ENCODE measurements around the gene UEVLD.
"Not testable (repeated sequence)": the region's sequence is repeated elsewhere in the genome, so short reads cannot be mapped to it uniquely, and the experiment has no call there.

The UEVLD gene

DNA sequence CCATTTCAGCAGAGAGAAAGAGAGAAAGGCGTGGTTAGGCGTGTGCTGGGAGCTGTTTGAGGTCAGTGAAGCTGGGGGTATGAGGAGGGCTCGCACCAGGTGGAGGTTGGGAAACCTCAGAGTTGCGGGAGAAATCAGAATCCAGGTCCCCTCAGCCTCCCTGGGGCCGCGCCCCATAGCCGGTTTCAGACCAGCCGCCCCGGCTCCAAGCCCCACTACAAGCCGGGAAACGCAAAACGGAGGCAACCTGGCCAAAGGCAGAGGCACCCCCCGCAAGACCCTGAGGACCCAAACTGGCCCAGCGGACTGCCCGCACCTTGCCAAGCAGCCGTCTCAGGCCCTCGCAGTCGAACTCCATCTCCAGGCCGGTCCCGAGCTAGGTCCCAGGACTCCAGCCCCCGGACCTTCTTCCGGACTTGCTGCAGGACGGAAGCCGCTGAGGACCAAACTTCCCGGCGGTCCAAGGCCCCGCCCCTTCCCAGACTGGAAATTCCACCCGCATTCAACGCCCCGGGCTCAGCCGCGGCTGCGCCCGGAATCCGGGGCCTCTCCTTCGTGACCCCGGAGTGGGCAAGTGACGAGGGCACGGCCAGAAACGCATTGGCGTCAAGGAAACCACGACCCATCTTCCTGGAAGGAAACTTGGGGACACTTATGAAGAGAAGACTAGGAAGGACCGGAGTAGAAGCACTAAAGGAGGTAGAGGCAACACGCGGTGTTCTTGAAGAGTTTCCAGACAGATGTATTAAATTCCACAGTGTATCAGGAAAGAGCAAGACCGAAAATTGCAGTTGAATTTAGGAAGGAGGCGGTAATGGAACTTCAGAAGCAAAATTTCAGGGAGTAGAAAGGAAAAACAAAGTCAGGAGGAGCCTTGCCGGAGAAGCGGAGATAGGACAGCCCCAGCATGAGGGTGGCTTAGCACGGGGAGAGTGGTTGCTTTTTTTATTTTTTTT, at the start of gene UEVLD:
UEVLD (minus strand) TSS at position 438 of the 956 bp plus-strand sequence; CDS start at position 358, 80 bp downstream.
- DNase-seq: peak; percentile 56

DNA sequence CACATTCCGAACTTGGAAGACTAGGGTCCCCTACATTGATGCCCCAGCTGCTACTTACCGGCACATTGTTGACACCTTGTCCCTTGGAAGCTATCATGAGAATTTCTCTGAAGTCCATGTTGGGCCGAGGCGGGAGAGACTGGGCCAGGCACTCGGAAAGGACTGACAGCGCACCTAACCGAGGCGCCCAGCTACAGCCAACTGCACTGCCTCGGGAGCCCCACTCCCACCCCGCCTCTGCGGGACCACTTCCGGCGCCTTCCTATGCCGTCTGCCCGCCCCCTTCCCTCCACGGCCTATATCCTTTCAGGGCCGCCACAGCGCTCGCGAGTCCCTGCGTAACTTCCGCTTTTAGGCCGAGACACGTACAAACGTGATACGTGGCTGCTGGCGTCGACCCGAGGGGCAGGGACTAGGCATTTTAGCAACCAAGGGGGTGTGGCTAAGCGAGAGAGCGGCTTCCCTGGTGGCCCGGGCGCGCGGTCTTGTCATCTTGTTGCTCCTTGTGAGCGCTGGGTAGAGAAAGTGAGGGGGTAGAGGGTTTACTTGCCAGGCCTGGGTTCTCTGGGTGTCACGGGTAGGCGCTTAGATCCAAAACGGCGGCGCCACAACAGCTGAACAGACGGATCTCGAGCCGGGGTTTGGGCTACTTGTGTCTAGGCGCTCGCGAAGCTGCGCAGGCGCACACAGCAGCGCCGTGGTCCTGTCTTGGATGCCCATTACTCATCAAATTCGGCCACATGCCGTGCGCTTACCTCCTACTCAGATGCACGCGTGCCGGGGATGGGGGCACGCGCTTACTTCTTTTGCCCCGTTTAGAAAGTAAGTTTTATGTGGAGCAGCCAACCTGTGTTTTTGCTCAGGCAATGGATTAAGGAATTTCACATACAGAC, 45.9 kb upstream of the UEVLD start, which contains the start of gene SPTY2D1:
SPTY2D1 (minus strand) TSS at position 203 of the 893 bp plus-strand sequence; CDS start at position 118, 85 bp downstream.
- peak; percentile 99 for DNase-seq

DNA sequence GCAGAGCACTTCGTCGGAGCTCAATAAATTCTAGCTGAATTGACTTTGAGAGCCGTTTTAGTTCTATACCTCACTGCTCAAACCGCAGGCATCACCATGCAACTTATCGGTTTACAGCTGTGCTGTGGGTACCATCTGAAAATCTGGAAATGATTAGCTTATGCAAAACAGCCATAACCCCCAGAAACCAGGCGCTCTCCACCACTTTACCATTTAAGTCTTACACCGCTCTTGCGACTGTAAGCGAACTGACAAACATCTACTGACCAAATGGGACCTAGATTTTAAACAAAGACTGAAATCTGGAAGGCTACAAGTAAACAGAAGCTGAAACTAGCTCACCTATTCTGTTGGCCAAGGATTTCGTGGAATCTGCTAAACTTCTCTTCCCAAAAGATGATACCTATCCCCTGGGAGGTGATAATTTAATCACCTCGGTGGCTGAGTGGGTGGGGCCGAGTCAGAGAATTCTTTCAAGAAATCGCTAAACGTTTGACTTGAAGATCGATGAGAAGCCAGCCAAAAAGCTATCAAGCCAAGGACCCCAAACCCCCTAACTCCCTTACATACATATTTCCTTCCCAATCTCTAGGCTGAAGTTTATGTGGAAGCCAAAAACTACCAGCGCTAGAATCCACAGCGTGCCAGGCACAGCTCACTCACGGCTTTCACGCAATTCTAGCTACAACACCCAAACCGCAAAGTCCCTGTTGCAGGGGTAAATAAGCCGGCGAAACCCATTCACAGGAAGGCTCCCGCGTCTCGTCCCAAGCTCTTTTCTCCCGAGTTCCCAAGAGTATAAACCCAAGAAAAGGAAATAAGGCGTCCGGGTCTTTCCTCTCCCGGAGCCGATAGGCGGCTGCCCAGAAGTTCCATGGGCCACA, 45.0 kb upstream of the UEVLD start:
- DNase-seq: no peak

DNA sequence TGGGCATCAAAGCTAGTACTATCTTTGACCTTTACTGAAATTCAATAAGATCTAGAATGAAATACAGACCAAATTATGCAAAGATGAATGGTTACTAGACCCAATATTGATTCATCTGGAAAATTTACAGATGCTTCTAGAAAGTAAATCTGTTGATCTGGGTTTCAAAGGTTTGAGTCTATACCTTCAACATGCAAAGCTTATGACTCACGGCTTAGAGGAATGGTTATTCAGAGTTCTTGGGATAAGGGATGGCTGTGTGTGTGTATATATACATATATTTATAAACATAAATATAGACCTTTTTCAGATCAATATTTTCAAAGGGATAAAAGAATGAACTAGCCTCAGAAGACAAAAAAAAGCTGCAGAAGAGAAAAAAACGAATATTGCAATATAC, 44.3 kb upstream of the UEVLD start:
- DNase-seq: no peak

DNA sequence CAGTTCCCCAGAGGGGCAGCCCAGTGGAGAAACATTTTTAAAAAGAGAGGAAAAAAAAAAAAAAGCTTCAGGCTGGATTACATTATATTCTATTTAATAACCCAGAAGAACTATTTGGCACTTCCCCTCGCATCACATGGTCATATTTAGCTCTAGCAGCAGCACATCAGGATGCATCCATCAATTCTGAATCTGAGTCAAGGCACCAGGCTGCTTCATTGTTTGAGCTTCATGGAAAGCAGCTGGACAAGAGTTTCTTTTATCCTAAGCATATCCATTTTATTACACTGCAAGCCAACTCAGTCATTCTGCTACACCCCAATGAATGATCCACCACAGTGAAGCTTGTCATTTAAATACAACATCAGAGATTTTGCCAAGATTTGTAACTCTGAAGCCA, 35.6 kb upstream of the UEVLD start:
- no peak for DNase-seq

DNA sequence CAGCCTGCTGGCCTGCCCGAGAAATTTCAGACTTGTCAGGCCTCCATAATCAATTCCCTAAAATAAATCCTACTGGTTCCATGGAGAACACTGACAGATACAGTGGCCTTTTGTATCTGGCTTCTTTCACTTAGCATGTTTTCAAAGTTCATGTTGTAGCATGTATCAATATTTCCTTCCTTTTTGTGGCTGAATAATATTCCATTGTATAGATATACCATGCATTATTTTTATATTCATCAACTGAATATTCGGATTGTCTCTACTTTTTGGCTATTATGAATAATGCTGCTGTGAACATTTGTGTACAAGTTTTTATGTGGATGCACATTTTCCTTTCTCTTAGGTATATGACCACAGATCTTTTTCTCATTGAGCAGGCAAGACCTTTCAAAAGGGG, 35.2 kb upstream of the UEVLD start:
- DNase-seq: no peak

DNA sequence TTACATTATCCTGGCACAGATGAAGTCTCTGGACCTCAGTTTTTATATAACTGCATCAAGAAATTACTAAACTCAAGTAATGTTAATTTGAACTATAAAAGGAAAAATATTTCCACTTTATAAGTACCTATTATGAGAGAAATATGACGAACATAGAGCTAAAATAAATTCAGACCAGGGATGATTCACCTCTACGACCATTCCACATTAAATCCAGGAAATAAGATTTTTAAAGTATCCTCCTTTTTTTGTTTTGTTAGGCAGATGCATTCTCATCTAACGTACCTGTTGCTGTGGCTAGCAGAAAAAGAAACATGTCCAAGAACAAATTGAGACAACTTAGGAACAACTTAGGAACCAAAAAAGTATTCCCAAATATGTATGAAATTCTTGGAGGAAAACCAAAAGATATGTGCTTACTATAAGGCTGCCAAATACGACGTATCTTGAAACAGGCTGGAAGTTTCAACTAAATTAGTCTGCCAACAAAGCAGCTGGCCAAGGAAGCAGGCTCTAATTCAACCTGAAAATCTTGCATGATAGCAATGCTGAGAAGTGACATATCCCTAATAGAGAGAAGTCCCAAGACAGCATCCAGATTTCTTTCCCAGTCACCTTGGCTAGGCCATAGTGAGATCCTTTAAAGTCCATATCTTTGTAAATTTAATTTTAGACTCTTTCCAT, 29.9 kb upstream of the UEVLD start:
- no peak for DNase-seq

DNA sequence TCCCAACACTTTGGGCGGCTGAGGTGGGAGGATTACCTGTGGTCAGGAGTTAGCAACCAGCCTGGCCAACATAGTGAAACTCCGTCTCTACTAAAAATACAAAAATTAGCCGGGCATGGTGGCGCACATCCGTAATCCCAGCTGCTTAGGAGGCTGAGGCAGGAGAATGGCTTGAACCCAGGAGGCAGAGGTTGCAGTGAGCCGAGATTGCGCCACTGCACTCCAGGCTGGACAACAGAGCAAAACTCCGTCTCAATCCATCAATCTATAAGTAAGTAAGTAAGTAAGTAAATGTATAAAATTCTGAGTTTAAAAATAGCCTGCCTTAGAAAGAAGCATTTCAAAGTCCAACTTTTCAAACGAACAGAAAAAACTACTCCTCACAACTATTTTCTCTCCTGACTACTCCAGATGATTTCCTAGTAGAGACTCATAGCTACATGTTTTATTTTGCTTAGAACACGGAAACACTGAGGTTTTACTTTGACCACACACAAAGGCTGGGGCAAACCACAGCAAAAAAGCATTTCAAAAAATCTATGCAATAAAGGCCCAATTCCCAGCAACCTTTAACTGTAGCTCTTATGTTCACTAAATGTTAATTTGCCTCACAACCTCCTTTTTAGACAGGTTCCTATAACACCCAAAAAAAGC, 29.3 kb upstream of the UEVLD start:
- DNase-seq: no peak

DNA sequence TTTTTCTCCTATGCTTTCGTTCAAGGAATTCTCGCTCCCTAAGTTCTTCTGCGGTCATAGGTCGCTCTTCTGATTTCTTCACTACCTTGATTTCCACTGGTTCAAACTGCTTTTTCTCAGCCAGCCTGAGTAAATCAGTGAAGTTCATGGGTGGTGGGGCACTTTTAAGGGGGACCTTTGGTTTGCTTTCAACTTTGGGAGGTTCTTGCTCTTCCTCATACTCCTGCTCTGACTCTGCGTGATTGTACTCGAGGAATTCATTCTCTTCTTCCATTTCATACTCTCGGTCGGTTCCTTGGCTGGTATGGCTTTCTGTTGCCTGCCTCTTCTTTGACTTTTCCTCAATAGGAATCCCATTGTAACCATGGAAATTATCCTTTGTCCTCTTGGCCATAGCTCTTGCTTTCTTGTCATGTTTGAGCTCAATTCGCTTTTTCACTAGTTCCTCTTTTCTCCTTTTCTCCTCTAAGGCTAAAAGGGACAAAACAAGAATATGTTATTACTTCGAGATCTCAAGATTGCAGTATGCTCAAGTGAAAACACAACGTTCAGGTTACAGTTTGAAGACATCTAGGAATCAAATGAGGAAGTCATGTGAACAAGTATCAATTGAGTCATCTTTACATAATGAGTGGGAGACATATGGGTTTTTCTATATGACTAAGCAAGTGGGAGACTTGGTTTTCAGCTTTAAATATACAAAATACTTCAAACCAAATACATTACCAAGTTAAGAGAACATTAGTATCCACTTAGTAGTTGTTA, 27.3 kb upstream of the UEVLD start:
- no peak for DNase-seq

DNA sequence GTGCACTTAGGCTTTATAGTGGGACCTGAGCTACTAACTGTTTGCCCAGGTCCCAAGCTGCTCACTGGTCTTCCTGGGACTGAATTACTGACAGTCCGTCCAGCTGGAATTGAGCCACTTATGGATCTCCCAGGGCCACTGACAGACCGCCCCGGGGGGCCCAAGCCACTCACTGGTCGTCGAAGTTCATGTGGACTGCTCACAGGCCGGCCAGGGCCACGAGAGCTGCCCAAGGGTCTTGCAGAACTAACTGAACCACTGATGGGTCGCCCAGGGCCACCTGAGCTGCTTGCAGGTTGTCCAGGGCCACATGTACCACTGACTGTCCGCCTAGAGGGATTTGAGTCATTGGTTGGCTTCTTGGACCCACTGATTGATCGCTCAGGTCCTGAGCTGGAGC, 26.1 kb upstream of the UEVLD start:
- no peak for DNase-seq

DNA sequence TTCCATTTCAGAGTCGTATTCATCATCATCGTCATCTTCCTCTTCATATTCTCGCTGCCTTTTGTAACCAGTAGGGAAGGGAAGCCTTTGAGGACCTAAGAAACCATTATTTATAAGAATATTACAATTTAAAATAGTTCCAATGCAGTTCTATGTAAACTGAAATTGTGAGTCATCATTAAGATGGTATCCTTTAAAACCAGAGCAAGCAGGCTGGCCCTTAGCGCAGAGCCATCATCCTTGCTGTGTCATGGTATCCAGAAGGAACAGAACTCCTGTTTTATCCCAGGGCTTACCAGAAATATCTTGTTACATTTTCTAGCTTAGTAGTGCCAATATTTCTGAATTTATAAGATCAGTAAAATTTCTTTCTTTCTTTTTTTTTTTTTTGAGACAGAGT, 23.9 kb upstream of the UEVLD start:
- DNase-seq: no peak

DNA sequence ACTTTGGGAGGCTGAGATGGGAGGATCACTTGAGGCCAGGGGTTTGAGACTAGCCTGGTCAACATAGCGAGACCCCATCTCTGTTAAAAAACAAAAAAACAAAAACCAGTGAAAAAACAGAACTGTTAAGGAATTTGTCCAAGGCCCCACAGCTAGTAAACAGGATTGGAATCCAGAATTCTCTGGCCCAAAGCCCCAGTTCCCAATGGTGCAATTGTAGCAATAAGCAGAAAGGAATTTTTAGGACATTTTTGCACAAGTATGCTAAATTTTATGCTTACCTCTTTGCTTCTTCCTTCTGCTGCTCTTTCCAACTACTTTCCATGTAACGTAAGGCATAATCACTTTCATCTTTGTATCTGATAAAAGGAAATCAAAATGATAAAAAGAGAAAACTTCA, 22.7 kb upstream of the UEVLD start:
- DNase-seq: no peak

DNA sequence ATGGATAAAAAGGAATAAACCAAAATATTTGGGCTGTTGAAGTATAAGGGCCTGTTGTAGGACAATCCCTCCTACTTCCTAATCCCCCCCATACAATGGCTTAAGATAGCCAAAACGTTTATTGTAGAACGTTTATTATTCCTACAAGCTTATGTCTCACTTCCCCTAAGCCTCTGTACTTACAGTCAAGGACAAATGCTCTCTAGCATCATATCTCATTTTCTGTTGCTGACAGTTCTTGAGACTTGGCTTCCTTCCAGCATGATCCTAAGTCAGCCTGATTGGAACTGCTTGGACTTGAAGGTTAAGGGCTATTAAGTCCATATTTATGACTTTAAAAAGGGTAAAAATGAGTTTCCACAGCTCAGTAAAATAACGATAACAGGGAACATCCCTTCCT, 19.8 kb upstream of the UEVLD start:
- no peak for DNase-seq

DNA sequence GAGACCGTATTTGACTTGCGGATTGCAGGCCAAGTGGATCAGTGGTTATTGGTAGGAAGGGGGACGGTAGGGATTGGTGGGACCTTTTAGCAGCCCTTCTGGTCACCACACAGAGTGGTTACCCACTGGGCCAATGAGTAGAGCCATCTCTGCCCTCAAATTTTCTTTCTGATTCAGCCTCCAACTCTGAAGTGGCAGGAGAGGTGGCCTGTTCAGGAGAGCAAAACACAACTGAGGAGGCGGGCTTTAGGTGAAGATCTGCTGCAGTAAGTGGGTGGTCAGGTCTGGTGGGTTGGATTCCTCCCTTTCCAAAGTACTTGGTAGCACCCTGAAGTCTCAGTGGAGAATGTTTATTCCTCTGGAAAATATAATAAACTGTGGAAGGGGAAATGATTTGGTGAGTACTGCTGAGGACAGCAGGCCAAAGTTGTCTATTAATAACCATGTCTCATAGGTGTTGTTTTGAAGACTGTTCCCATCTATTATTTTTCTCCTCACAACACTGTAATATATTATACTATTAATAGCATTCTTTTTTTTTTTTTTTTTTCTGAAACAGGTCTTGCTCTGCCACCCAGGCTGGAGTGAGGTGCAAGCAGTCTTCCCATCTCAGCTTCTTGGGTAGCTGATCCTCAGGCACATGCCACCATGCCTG, 12.5 kb upstream of the UEVLD start:
- DNase-seq: no peak

DNA sequence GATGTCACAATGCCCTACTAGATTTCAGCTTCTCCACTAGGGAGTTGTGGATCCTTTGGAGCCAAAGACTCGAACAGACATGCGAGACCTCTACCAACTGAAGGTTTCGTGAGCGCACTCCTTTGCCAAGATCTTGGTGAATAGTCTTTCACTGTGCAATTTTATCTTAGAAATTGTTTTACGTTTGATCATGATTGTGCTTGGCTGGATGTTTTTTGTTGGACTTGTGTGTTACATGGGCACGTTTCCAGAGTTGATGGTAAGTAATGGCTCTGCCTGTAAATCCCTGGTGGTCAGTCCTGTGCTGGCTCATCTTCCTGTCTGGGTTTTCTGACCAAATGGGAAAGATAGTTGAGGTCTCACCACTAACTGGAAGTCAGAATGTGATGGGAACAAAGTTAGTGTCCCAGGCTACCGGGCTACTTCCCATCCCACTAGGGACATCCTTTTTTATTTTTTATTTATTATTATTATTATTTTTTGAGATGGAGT, 11.3 kb upstream of the UEVLD start, which contains the start of gene MISFA:
MISFA (plus strand) TSS at position 51 of the 492 bp plus-strand sequence; CDS start at position 191, 140 bp downstream.
- DNase-seq: no peak

DNA sequence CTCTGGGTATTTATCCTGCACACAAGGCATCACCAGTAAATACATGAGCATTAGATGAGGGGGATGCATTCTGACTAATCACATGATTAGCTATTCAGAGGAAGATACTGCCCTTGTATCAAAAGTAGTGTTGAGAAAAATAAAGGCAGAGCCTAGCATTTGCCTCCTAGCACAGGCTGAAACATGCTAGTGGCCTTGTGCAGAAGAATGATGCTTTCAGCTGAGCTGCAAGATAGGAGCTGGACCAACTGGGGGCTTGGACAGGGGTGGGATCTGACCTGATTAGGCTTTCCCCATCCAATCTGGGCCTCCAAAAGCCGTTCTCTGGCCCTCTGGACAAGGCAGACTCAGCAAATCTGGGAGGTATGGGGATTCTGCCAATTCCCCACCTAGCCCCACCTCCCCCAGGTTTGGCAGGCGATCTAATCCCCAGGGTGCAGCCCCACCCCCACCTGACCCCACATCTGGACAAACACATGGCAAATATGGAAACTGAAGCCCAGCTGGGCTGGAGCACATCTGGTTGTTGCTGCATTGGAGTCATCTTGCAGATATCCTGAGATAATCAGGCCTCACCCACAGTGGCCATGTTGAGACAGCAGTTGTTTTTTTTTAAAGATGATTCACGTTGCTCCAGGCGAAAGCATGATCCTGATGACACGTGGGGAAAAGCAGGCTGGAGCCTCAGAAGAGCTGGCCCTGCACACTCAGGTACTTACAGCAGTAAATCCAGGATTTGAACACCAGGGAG, 6.6 kb upstream of the UEVLD start:
- DNase-seq: no peak

DNA sequence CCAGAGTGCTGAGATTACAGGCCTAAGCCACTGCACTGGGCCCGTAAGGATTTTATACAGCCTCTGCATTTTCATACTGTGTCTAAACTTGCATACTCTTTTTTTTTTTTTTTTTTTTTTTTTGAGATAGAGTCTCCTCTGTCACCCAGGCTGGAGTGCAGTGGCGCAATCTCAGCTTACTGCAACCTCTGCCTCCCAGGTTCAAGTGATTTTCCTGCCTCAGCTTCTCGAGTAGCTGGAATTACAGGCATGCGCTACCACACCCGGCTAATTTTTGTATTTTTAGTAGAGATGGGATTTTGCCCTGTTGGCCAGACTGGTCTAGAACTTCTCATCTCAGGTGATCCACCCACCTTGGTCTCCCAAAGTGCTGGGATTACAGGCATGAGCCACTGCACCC, 5.6 kb upstream of the UEVLD start:
- DNase-seq: not testable (repeated sequence)

DNA sequence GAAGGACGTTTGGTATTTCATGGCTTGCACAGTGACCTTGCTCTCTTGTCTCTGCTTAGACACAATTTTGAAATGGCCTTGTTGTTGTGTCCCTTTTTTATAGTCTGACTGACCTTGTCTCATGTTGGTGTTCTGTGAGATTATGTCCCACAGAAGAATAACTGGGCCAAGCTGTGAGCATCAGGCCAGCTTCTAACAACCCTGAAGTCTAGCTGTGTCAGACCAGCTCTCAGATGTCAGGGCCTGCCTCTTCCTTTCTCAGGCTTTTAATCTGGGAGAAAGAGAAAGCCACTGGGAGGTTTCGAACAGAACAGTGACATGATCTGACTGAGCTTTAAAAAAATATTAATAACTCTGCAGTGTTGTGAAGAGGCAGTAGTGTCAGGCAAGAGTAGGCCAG, 2.0 kb upstream of the UEVLD start:
- DNase-seq: no peak

DNA sequence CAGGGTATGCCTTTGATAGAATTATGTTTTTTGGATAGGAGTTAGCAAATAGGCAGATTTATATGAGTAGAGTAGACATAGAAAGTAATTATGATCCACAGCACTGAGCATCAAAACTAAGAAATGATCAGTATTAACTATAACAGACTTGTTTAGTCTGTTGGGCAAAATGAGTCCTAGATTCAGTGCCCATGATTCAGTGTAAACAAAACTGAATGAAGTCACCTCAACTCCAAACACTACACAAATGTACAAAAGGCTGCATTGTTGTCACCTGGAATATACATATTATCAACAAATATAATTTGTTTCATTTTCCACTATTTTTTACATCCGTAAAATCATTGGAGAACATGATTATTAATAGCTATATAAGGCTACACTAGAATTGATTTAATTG, 6.7 kb downstream of the UEVLD start:
- DNase-seq: no peak
